Aorta (tissue), 5 donors: Measurements from ENCODE around the gene STRIP2. TPM values are rescaled to one million over a fixed set of nuclear protein-coding genes. Genes with fewer than 3 reads are reported as not detected.
"Not testable (repeated sequence)": the region's sequence is repeated elsewhere in the genome, so short reads cannot be mapped to it uniquely, and the experiment has no call there.

Source experiments
- ATAC-seq: fragments of 200-7000 bp; cut with Tn5 transposase; one replicate; pipeline ENCODE4 v1.9.1; 2022; ENCODE audit warnings: moderate library complexity; ENCODE audit not compliant: low FRiP score
- DNase-seq, 2 donors: peaks; one replicate each; pipeline ENCODE4 v3.0.0-alpha.2; 2020
- H3K27ac ChIP-seq, 2 donors: one replicate each; pipeline ENCODE4 v1.5.1; 2013; ENCODE audit warnings: low read length in 2 of 2, mild to moderate bottlenecking in 2 of 2, moderate library complexity in 2 of 2, control low read depth in 1 of 2, inconsistent platforms in 1 of 2, low read depth in 1 of 2
- H3K27me3 ChIP-seq, 2 donors: one replicate each; pipeline ENCODE4 v1.6.1; 2013; ENCODE audit warnings: control low read depth in 1 of 2, low read length in 1 of 2, mild to moderate bottlenecking in 1 of 2, moderate library complexity in 1 of 2; ENCODE audit not compliant: insufficient read depth in 2 of 2, control insufficient read depth in 1 of 2
- H3K36me3 ChIP-seq, 2 donors: one replicate each; pipeline ENCODE4 v1.6.1; 2013; ENCODE audit warnings: control low read depth in 1 of 2, low read length in 1 of 2, mild to moderate bottlenecking in 1 of 2; ENCODE audit not compliant: insufficient read depth in 2 of 2, control insufficient read depth in 1 of 2
- H3K4me1 ChIP-seq, 2 donors: one replicate each; pipeline ENCODE4 v1.6.1; 2013; ENCODE audit warnings: low read length in 2 of 2, control low read depth in 1 of 2, mild to moderate bottlenecking in 1 of 2, moderate library complexity in 1 of 2; ENCODE audit not compliant: insufficient read depth in 2 of 2, control insufficient read depth in 1 of 2
- H3K4me3 ChIP-seq, 2 donors: one replicate each; pipeline ENCODE4 v1.5.1; 2013; ENCODE audit warnings: low read length in 2 of 2, control low read depth in 1 of 2, mild to moderate bottlenecking in 1 of 2
- H3K9me3 ChIP-seq: one replicate; pipeline ENCODE4 v1.6.1; 2013; ENCODE audit warnings: mild to moderate bottlenecking, low read length; ENCODE audit not compliant: control insufficient read depth
- WGBS, 2 donors: extraction: QIAGEN DNeasy Blood & Tissue Kit; methylation state at CpG; one replicate each; pipeline ENCODE4 v1.1.7; 2013; 5-methylcytosine and 5-hydroxymethylcytosine counted together
- intact Hi-C, 2 donors: fragments of 100-400 bp; cut with DNase I; formaldehyde crosslinking; loops; one replicate each; pipeline versions ENCODE4 v1.14.2 to v1.15.0; 2022
- polyA plus RNA-seq, 2 donors: library from polyadenylated mRNA; stranded (reverse); fragments of 200-250 nt; gene quantifications; one replicate each; pipeline ENCODE4 v1.2.3, GENCODE V29; 2013
- total RNA-seq, 2 donors: library from RNA; stranded (reverse); fragmentation: NEBNext Ultra II Directional; extraction: Animal tissue kit (Norgen Biotek cat#: 25700); gene quantifications; one replicate each; pipeline ENCODE4 v1.2.1, GENCODE V29; 2021
- donor health status: healthy with polysubstance abuse.
- donor health status: Bipolar disorder and iron deficiency.
- donor health status: DM: no; HTN: no; CAD: no.
- donor health status: DM: no; HTN: no; CAD: no.
- donor health status: DM: yes; HTN: yes; CAD: no.

The STRIP2 gene
- total and polyA plus RNA-seq, 4 donors: 0.10 to 1.3 (median 0.35) TPM

GRCh38 chr7:129519464-129519863 is 85.2 kb downstream of the STRIP2 start:
- 25 to 32% methylated on average over 5 of the region's 5 CpGs for WGBS, 2 donors
- Histone ChIP-seq H3K27ac (no peak overlapping the region), H3K27me3 (no peaks in the 10 kb centered on the region), H3K36me3 (no peaks in the 10 kb centered on the region), H3K9me3 (no peaks in the 10 kb centered on the region), H3K4me1 (no peaks in the 10 kb centered on the region), H3K4me3 (no peak overlapping the region)
- ATAC-seq (no peak), DNase-seq (no peak)
- intact Hi-C loops: no loop called here

GRCh38 chr7:129522088-129522970 is 88.1 kb downstream of the STRIP2 start:
- ATAC-seq (no peak), DNase-seq (no peak)
- no peaks in the 10 kb centered on the region for H3K27me3 ChIP-seq
- WGBS, 2 donors: 41 to 46% methylated on average over 30 of the region's 30 CpGs
- intact Hi-C loops: no loop called here
- H3K27ac ChIP-seq: no peak overlapping the region
- no peaks in the 10 kb centered on the region for H3K36me3 ChIP-seq
- H3K4me1 ChIP-seq: no peaks in the 10 kb centered on the region
- H3K4me3 ChIP-seq: no peak overlapping the region
- H3K9me3 ChIP-seq: no peaks in the 10 kb centered on the region

- ATAC-seq: no peak
- Histone ChIP-seq H3K4me3 (no peak overlapping the region), H3K27me3 (no peaks in the 10 kb centered on the region), H3K9me3 (no peaks in the 10 kb centered on the region), H3K27ac (no peak overlapping the region), H3K36me3 (no peaks in the 10 kb centered on the region), H3K4me1 (no peaks in the 10 kb centered on the region)
- no peak for DNase-seq
- intact Hi-C loops: no loop called here
- WGBS, 2 donors: 47 to 49% methylated on average over 5 of the region's 5 CpGs
These were observed 88.7 kb downstream of the STRIP2 start for GRCh38 chr7:129522971-129523340.

GRCh38 chr7:129523924-129524323 is 89.7 kb downstream of the STRIP2 start:
- Histone ChIP-seq H3K4me3 (no peak overlapping the region), H3K9me3 (no peaks in the 10 kb centered on the region), H3K4me1 (no peaks in the 10 kb centered on the region), H3K27me3 (no peaks in the 10 kb centered on the region), H3K36me3 (no peaks in the 10 kb centered on the region), H3K27ac (no peak overlapping the region)
- ATAC-seq (no peak), DNase-seq (no peak)
- intact Hi-C loops: no loop called here
- 75 to 76% methylated on average over 3 of the region's 3 CpGs for WGBS, 2 donors

GRCh38 chr7:129524405-129524804 is 90.2 kb downstream of the STRIP2 start:
- peak in 1 of 2 donors; percentile 57 for DNase-seq
- 89 to 90% methylated on average over 2 of the region's 2 CpGs for WGBS, 2 donors

GRCh38 chr7:129525225-129525862 is 91.1 kb downstream of the STRIP2 start:
- ATAC-seq (no peak), DNase-seq (no peak)
- no peaks in the 10 kb centered on the region for H3K36me3 ChIP-seq
- H3K4me1 ChIP-seq: no peaks in the 10 kb centered on the region
- WGBS, 2 donors: 70 to 73% methylated on average over 9 of the region's 9 CpGs
- H3K27ac ChIP-seq: no peak overlapping the region
- intact Hi-C loops: no loop called here
- H3K27me3 ChIP-seq: no peaks in the 10 kb centered on the region
- H3K4me3 ChIP-seq: no peak overlapping the region
- H3K9me3 ChIP-seq: no peaks in the 10 kb centered on the region

More at GRCh38 chr7:129524405-129524804, 90.2 kb downstream of the STRIP2 start:
- H3K27me3 ChIP-seq, intact Hi-C loops, H3K9me3 ChIP-seq, ATAC-seq, H3K27ac ChIP-seq, H3K36me3 ChIP-seq, H3K4me3 ChIP-seq, H3K4me1 ChIP-seq: not testable (repeated sequence)

- H3K27ac ChIP-seq: no peak overlapping the region
- no peak for DNase-seq
- WGBS, 2 donors: 80 to 83% methylated on average over 4 of the region's 4 CpGs
- H3K27me3 ChIP-seq: no peaks in the 10 kb centered on the region
- ATAC-seq: no peak
- H3K4me3 ChIP-seq: no peak overlapping the region
- H3K4me1 ChIP-seq: no peaks in the 10 kb centered on the region
- intact Hi-C loops: no loop called here
- H3K9me3 ChIP-seq: no peaks in the 10 kb centered on the region
- no peaks in the 10 kb centered on the region for H3K36me3 ChIP-seq
These were observed 95.4 kb downstream of the STRIP2 start for GRCh38 chr7:129529643-129530042.

GRCh38 chr7:129530795-129531391 is 96.7 kb downstream of the STRIP2 start:
- Histone ChIP-seq H3K27ac (no peak overlapping the region), H3K4me1 (no peaks in the 10 kb centered on the region), H3K27me3 (no peaks in the 10 kb centered on the region), H3K36me3 (no peaks in the 10 kb centered on the region), H3K9me3 (no peaks in the 10 kb centered on the region), H3K4me3 (no peak overlapping the region)
- intact Hi-C loops: no loop called here
- ATAC-seq (no peak), DNase-seq (no peak)
- 79 to 81% methylated on average over 5 of the region's 5 CpGs for WGBS, 2 donors
